Measurements from ENCODE around the gene CDKAL1.

DNA sequence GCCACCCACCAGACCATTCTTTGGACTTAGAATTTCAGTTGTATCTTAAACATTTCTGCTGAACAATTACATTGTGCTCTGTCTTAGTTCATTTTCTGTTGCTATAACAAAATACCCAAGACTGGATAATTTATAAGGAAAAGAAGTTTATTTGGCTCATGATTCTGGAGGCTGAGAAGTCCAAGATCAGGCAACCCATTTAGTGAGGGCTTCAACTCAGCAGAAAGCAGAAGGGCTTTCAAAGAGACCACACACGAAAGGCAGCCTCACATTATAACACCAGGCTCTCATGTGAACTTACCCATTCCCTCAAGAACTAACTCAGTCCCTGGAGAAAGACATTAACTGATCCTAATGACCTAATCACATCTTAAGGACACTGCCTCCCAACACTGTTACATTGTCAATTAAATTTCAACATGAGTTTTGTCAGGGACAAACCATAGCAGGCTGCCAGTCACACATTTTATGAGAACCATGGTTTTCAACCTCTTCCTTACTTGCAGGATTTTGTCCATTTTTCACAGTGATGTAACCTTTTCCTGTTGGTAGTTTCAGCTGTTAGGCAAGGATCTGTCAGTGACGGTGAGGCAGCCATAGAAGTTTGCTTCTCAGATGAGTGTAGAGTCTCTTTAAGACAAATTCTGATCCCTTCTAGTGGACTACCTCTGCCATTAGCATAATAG, 659.7 kb downstream of the CDKAL1 start:
- TF ChIP-seq, protein P1, sequence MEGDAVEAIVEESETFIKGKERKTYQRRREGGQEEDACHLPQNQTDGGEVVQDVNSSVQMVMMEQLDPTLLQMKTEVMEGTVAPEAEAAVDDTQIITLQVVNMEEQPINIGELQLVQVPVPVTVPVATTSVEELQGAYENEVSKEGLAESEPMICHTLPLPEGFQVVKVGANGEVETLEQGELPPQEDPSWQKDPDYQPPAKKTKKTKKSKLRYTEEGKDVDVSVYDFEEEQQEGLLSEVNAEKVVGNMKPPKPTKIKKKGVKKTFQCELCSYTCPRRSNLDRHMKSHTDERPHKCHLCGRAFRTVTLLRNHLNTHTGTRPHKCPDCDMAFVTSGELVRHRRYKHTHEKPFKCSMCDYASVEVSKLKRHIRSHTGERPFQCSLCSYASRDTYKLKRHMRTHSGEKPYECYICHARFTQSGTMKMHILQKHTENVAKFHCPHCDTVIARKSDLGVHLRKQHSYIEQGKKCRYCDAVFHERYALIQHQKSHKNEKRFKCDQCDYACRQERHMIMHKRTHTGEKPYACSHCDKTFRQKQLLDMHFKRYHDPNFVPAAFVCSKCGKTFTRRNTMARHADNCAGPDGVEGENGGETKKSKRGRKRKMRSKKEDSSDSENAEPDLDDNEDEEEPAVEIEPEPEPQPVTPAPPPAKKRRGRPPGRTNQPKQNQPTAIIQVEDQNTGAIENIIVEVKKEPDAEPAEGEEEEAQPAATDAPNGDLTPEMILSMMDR (IDR thresholded peaks at IDR 0.05): no peak
- TF ChIP-seq EP300 (IDR thresholded peaks at IDR 0.05): no peak
- TF ChIP-seq POLR2A (IDR thresholded peaks at IDR 0.05; ENCODE audit: low read depth): no peak
- no peak for TF ChIP-seq POLR2AphosphoS5 (IDR thresholded peaks at IDR 0.05)

All from esophagus muscularis mucosa (tissue), 4 donors.